Neural crest cell (in vitro differentiated cells): ENCODE measurements around the gene KDM2A. TPM values are rescaled to one million over a fixed set of nuclear protein-coding genes. Genes with fewer than 3 reads are reported as not detected.

ENCODE experiments used
- DNase-seq: peaks from one replicate; pipeline ENCODE4 v3.0.0; 2021; ENCODE audit warnings: low read depth, mixed read lengths, low spot score
- H3K27ac Mint-ChIP-seq: one replicate; pipeline ENCODE4 v1.8.0; 2021; ENCODE audit warnings: mild to moderate bottlenecking, mixed read lengths; ENCODE audit not compliant: unreplicated experiment
- H3K27me3 Mint-ChIP-seq: 2 replicates; pipeline ENCODE4 v1.8.0; 2021; ENCODE audit warnings: low read depth, mild to moderate bottlenecking, mixed read lengths
- H3K36me3 Mint-ChIP-seq: 2 replicates; pipeline ENCODE4 v1.8.0; 2021; ENCODE audit warnings: low read depth, mild to moderate bottlenecking, mixed read lengths
- H3K4me1 Mint-ChIP-seq: 2 replicates; pipeline ENCODE4 v1.8.0; 2021; ENCODE audit warnings: mixed read lengths
- H3K4me3 Mint-ChIP-seq: one replicate; pipeline ENCODE4 v1.8.0; 2021; ENCODE audit warnings: mild to moderate bottlenecking, mixed read lengths
- H3K9me3 Mint-ChIP-seq: 2 replicates; pipeline ENCODE4 v1.8.0; 2021; ENCODE audit warnings: mixed read lengths
- total RNA-seq: library from RNA; stranded (reverse); gene quantifications from 2 replicates; pipeline ENCODE4 v1.2.1, GENCODE V29; 2021
- TF ChIP-seq, protein P1 (sequence below): fragments of 200-600 bp; sonication (generic); conservative IDR thresholded peaks from 2 replicates; pipeline ENCODE4 v1.5.0; 2021; ENCODE audit warnings: antibody characterized with exemption, mild to moderate bottlenecking

Gene KDM2A
- total RNA-seq, 1 donor from 2014 or later, result 67.4 TPM

DNA sequence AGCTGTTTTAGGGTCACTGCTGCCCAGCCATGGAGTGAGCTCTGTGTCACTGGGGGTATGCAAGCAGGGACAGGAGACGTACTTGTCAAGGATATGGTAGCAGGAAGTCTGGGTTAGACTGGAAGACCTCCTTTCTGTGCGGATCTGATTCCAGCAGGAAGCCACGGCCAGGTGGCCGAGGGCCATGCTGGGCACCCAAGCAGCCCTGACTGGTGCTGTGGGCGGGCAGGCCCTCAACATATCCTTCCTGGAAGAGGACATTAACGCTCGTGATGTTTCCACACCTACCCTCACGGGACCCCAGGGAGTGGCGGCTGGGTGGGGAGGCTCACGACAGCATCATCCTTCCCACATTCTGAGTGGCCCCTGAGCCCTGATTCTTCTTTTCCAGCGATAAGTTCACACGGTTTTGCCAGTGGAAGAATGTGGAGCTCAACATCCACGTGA, 161.3 kb downstream of the KDM2A start:
- Mint-ChIP-seq H3K4me3 (peak overlapping the region; percentile 34), H3K4me1 (peaks cover 14% of the 10 kb centered on the region), H3K27me3 (no peaks in the 10 kb centered on the region), H3K9me3 (no peaks in the 10 kb centered on the region), H3K27ac (no peak overlapping the region), H3K36me3 (no peaks in the 10 kb centered on the region)
- TF ChIP-seq, protein P1, sequence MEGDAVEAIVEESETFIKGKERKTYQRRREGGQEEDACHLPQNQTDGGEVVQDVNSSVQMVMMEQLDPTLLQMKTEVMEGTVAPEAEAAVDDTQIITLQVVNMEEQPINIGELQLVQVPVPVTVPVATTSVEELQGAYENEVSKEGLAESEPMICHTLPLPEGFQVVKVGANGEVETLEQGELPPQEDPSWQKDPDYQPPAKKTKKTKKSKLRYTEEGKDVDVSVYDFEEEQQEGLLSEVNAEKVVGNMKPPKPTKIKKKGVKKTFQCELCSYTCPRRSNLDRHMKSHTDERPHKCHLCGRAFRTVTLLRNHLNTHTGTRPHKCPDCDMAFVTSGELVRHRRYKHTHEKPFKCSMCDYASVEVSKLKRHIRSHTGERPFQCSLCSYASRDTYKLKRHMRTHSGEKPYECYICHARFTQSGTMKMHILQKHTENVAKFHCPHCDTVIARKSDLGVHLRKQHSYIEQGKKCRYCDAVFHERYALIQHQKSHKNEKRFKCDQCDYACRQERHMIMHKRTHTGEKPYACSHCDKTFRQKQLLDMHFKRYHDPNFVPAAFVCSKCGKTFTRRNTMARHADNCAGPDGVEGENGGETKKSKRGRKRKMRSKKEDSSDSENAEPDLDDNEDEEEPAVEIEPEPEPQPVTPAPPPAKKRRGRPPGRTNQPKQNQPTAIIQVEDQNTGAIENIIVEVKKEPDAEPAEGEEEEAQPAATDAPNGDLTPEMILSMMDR, result no peak
- no peak for DNase-seq

DNA sequence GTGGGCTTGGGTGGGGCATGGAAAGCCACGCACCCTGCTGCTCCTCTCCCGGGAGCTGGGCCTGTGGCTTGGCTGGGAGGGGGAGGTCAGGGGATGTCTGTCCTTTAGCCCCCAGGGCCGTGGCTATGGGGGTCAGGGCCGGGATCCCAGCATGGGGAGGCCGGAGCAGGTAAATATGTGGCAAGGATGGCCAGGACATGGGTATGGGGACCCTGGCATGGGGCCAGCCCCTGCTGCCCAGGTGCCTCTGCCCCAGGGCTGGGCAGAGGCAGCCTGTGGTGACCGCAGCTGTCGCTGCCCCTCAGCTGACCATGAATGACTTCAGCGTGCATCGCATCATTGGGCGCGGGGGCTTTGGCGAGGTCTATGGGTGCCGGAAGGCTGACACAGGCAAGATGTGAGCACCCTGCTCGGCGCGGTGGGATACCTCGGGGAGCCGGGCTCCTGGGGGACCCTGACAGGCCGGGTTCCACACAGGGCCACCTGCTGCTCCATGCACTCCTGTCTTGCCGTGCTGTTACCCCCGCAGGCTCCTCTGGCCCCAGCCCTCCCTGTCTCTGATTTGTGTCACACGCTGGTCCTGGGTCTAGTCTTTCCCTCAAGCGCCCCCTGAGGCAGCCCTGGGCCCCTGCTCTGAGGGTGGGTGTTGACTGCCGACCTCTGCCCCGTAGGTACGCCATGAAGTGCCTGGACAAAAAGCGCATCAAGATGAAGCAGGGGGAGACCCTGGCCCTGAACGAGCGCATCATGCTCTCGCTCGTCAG, 161.9 kb downstream of the KDM2A start:
- DNase-seq, result no peak
- TF ChIP-seq, protein P1, result no peak
- Mint-ChIP-seq H3K4me3 (no peak overlapping the region), H3K4me1 (peaks cover 11% of the 10 kb centered on the region), H3K27ac (no peak overlapping the region), H3K27me3 (no peaks in the 10 kb centered on the region), H3K36me3 (no peaks in the 10 kb centered on the region), H3K9me3 (no peaks in the 10 kb centered on the region)

DNA sequence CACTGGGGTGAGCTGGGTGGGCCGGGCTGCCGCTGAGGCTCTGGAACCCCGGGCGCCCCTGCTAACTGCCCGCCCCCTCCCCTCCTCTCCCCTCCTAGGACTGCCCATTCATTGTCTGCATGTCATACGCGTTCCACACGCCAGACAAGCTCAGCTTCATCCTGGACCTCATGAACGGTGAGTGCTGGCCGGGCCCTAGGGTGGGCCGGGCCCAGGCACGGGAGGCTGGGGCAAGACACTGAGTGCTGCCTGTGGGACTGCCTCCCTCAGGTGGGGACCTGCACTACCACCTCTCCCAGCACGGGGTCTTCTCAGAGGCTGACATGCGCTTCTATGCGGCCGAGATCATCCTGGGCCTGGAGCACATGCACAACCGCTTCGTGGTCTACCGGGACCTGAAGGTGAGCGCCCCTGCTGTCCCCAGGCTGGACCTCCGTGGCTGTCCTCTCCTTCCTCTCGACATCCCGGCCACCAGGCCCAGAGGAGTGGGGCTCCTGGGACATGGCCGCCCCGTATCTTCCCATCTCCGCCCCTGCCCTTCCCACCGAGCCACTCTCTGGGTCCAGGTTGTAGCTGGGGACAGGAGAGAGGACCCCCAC, 162.6 kb downstream of the KDM2A start:
- H3K9me3 Mint-ChIP-seq, result no peaks in the 10 kb centered on the region
- TF ChIP-seq, protein P1, result no peak
- H3K4me3 Mint-ChIP-seq, result no peak overlapping the region
- peaks cover 5% of the 10 kb centered on the region for H3K4me1 Mint-ChIP-seq
- no peak for DNase-seq
- H3K36me3 Mint-ChIP-seq, result no peaks in the 10 kb centered on the region
- H3K27me3 Mint-ChIP-seq, result no peaks in the 10 kb centered on the region
- no peak overlapping the region for H3K27ac Mint-ChIP-seq

DNA sequence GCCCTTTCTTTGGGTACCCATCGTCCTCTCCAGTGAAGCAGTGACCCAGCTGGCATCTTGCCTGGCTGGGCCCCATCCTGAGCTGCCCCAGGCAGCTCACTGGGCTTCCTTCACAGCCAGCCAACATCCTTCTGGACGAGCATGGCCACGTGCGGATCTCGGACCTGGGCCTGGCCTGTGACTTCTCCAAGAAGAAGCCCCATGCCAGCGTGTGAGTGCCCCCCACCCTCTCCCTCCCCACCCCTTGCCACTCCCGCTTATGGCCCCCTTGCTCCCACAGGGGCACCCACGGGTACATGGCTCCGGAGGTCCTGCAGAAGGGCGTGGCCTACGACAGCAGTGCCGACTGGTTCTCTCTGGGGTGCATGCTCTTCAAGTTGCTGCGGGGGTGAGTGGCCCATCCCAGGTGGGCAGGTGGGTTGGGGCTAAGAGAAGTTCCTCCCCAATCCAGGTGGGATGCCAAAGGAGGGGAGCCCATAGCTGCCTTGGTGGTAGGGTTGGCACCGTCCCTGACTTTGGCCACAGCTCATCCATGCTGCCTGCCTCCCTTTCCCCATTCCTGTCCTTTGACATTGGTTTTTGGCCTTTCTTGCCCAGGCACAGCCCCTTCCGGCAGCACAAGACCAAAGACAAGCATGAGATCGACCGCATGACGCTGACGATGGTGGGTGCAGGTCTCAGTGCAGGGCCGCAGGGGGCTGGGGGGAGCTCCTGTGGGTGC, 163.3 kb downstream of the KDM2A start:
- H3K27me3 Mint-ChIP-seq, result peaks cover 1% of the 10 kb centered on the region
- no peaks in the 10 kb centered on the region for H3K9me3 Mint-ChIP-seq
- peak overlapping the region; percentile 23 for H3K4me3 Mint-ChIP-seq
- H3K4me1 Mint-ChIP-seq, result peaks cover 8% of the 10 kb centered on the region
- TF ChIP-seq, protein P1, result no peak
- no peaks in the 10 kb centered on the region for H3K36me3 Mint-ChIP-seq
- no peak for DNase-seq
- H3K27ac Mint-ChIP-seq, result no peak overlapping the region

DNA sequence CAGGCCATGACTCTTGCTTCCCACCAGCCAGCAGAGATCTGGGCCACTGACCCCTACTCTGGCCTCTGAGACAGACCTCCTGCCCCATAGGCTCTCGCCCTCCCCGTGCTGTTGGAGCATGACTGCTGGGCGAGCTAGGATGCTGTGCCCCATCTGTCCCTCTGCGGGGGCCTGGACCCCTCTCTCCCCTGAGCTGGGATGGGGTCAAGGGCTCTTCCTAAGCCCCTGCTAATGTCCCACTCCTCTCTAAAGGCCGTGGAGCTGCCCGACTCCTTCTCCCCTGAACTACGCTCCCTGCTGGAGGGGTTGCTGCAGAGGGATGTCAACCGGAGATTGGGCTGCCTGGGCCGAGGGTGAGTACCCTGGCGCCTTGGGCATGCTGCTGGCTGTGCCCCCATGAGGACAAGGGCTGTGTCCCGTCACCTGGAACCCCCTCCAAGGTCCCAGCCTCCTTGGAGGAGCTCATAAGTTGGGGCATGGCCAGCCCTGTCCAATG, 163.9 kb downstream of the KDM2A start:
- peaks cover 3% of the 10 kb centered on the region for H3K36me3 Mint-ChIP-seq
- H3K4me1 Mint-ChIP-seq, result peaks cover 10% of the 10 kb centered on the region

More for the DNA sequence above, 163.9 kb downstream of the KDM2A start:
- TF ChIP-seq, protein P1, result no peak
- H3K4me3 Mint-ChIP-seq, result no peak overlapping the region
- no peak for DNase-seq
- H3K27ac Mint-ChIP-seq, result no peak overlapping the region
- peaks cover 2% of the 10 kb centered on the region for H3K27me3 Mint-ChIP-seq
- H3K9me3 Mint-ChIP-seq, result no peaks in the 10 kb centered on the region
